Measurements from ENCODE around the gene ALDH1A1. TPM values are rescaled to one million over a fixed set of nuclear protein-coding genes. Genes with fewer than 3 reads are reported as not detected.

ALDH1A1 gene
- total RNA-seq = 20.8 TPM

GRCh38 chr9:72952914-72953313, at the start of gene ALDH1A1:
Gene ALDH1A1, minus strand, starts transcription at chr9:72953053. Its CDS starts 53 bp downstream, at chr9:72953000.

Other genes with a start within 250 kb of the ALDH1A1 start
- 21.9 TPM for gene ANXA1, start 198.8 kb upstream of the ALDH1A1 start, total RNA-seq

All from diencephalon (tissue), 1 donor.